HEK293T (cell line): ENCODE results near the gene TRPM3.

Experiments
- BHLHE40 ChIP-seq: fragments of 450-650 bp; IDR thresholded peaks from 2 replicates; pipeline ENCODE4 v1.6.1; 2016; ENCODE audit warnings: mild to moderate bottlenecking, moderate library complexity, borderline replicate concordance
- ELF4 ChIP-seq: fragments of 450-650 bp; IDR thresholded peaks from 2 replicates; pipeline ENCODE4 v1.6.1; 2017; ENCODE audit warnings: antibody characterized with exemption
- FOXA1 ChIP-seq: fragments of 450-650 bp; IDR thresholded peaks from 2 replicates; pipeline ENCODE4 v1.6.1; 2016; ENCODE audit warnings: mild to moderate bottlenecking
- FOXK2 ChIP-seq: fragments of 450-650 bp; IDR thresholded peaks from 2 replicates; pipeline ENCODE4 v1.6.1; 2016; ENCODE audit warnings: mild to moderate bottlenecking
- FOXM1 ChIP-seq: fragments of 450-650 bp; IDR thresholded peaks from 2 replicates; pipeline ENCODE4 v1.6.1; 2017; ENCODE audit warnings: mild to moderate bottlenecking, borderline replicate concordance
- HDGF ChIP-seq: fragments of 450-650 bp; IDR thresholded peaks from 2 replicates; pipeline ENCODE4 v1.6.1; 2017; ENCODE audit warnings: antibody characterized with exemption, borderline replicate concordance
- LEF1 ChIP-seq: fragments of 450-650 bp; IDR thresholded peaks from 2 replicates; pipeline ENCODE4 v1.6.1; 2017; ENCODE audit warnings: mild to moderate bottlenecking, borderline replicate concordance
- NFRKB ChIP-seq: fragments of 450-650 bp; IDR thresholded peaks from 2 replicates; pipeline ENCODE4 v1.6.1; 2016; ENCODE audit warnings: mild to moderate bottlenecking, moderate library complexity
- PKNOX1 ChIP-seq: fragments of 450-650 bp; IDR thresholded peaks from 2 replicates; pipeline ENCODE4 v1.6.1; 2016
- SP1 ChIP-seq: fragments of 450-650 bp; IDR thresholded peaks from 2 replicates; pipeline ENCODE4 v1.6.1; 2017
- ZNF384 ChIP-seq: fragments of 450-650 bp; IDR thresholded peaks from 2 replicates; pipeline ENCODE4 v1.6.1; 2016

- no peak for TF ChIP-seq PKNOX1
- no peak for TF ChIP-seq ELF4
- no peak for TF ChIP-seq FOXA1
- TF ChIP-seq NFRKB, result no peak
- TF ChIP-seq ZNF384, result no peak
- no peak for TF ChIP-seq LEF1
- TF ChIP-seq HDGF, result no peak
- no peak for TF ChIP-seq BHLHE40
- no peak for TF ChIP-seq SP1
- TF ChIP-seq FOXM1, result no peak
- TF ChIP-seq FOXK2, result no peak
These were observed 585.7 kb downstream of the TRPM3 start for GRCh38 chr9:70535546-70536323.
